Lower lobe of right lung (tissue), 2 donors: ENCODE data around the gene CCDC170. TPM values are rescaled to one million over a fixed set of nuclear protein-coding genes. Genes with fewer than 3 reads are reported as not detected.

ENCODE experiments used
- ATAC-seq, 2 donors: fragments of 200-7000 bp; cut with Tn5 transposase; one replicate each; pipeline ENCODE4 v1.9.1; 2020 to 2022; ENCODE audit warnings: mild to moderate bottlenecking in 2 of 2, moderate library complexity in 2 of 2
- DNase-seq: peaks from one replicate; pipeline ENCODE4 v3.0.0-alpha.2; 2020
- H3K27ac ChIP-seq: fragments of 200-600 bp; one replicate; pipeline ENCODE4 v1.8.0; 2022
- H3K27me3 ChIP-seq: fragments of 200-600 bp; one replicate; pipeline ENCODE4 v1.8.0; 2022; ENCODE audit warnings: low read depth
- H3K36me3 ChIP-seq: fragments of 200-600 bp; one replicate; pipeline ENCODE4 v1.8.0; 2022; ENCODE audit warnings: mild to moderate bottlenecking
- H3K4me1 ChIP-seq: fragments of 200-600 bp; one replicate; pipeline ENCODE4 v1.8.0; 2022
- H3K4me3 ChIP-seq: fragments of 200-600 bp; one replicate; pipeline ENCODE4 v1.8.0; 2022; ENCODE audit warnings: mild to moderate bottlenecking
- H3K9me3 ChIP-seq: fragments of 200-600 bp; one replicate; pipeline ENCODE4 v1.8.0; 2022
- intact Hi-C: fragments of 100-400 bp; cut with DNase I; formaldehyde crosslinking; loops from one replicate; pipeline ENCODE4 v1.11.0; 2022
- total RNA-seq: library from RNA; stranded (reverse); fragmentation: NEBNext Ultra II Directional; extraction: Animal tissue kit (Norgen Biotek cat#: 25700); gene quantifications from one replicate; pipeline ENCODE4 v1.2.1, GENCODE V29; 2021
- TF ChIP-seq, protein P1 (sequence below): fragments of 200-600 bp; IDR thresholded peaks from one replicate; pipeline ENCODE4 v1.8.0; 2022; ENCODE audit warnings: antibody characterized with exemption, mild to moderate bottlenecking
- donor health status: DM: no; HTN: yes; CAD: no; lungs with severe emphysema.

Gene CCDC170
- total RNA-seq, 1 donor from 2014 or later, result 5.4 TPM

DNA sequence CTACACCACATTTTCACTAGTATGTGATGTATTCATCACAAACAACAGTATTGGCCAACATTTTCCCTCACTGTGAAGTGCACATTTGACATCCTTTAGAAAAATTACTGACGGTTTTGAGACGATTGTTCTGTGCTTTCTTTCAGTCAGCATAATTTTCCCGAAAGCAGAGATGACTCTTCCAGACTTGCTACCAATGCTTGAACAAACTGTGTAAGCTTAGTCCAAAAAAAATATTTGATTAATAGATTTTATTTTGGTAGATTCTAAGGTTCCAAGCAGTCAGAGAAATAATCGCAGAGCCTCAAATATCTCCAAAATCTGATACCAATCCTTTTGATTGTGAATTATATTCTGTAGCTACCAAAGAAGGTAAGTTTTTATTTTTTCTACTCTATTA lies 162.6 kb downstream of the CCDC170 start:
- DNase-seq (no peak), ATAC-seq (no peak)

DNA sequence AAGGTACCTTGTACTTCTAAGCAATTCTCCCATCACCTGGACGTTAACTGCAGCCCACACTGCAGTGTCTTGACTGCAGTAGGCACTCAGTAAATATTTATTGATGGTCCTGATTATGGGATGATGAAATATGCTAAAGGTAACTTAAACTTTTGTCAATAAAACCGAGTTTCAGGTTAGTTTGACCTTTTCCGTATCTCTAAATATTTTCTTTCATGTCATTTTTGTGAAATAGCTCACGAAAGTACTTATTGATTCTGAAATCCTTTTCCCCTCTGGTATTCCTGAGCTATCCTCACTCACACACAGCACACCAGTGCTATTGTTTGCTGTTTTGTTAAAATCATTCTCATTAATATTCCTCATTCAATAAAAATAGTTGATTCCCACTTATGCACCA lies 164.3 kb downstream of the CCDC170 start:
- ATAC-seq (no peak), DNase-seq (no peak)
- no peaks in the 10 kb centered on the region for H3K36me3 ChIP-seq
- H3K4me3 ChIP-seq, result no peak overlapping the region
- H3K4me1 ChIP-seq, result no peaks in the 10 kb centered on the region
- H3K9me3 ChIP-seq, result peaks cover 5% of the 10 kb centered on the region
- intact Hi-C loops, result no loop called here
- no peak overlapping the region for H3K27ac ChIP-seq
- H3K27me3 ChIP-seq, result no peaks in the 10 kb centered on the region
- TF ChIP-seq, protein P1, sequence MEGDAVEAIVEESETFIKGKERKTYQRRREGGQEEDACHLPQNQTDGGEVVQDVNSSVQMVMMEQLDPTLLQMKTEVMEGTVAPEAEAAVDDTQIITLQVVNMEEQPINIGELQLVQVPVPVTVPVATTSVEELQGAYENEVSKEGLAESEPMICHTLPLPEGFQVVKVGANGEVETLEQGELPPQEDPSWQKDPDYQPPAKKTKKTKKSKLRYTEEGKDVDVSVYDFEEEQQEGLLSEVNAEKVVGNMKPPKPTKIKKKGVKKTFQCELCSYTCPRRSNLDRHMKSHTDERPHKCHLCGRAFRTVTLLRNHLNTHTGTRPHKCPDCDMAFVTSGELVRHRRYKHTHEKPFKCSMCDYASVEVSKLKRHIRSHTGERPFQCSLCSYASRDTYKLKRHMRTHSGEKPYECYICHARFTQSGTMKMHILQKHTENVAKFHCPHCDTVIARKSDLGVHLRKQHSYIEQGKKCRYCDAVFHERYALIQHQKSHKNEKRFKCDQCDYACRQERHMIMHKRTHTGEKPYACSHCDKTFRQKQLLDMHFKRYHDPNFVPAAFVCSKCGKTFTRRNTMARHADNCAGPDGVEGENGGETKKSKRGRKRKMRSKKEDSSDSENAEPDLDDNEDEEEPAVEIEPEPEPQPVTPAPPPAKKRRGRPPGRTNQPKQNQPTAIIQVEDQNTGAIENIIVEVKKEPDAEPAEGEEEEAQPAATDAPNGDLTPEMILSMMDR, result no peak

More for the DNA sequence above, 162.6 kb downstream of the CCDC170 start:
- no peaks in the 10 kb centered on the region for H3K36me3 ChIP-seq
- TF ChIP-seq, protein P1, result no peak
- H3K27ac ChIP-seq, result no peak overlapping the region
- no peak overlapping the region for H3K4me3 ChIP-seq
- no peaks in the 10 kb centered on the region for H3K27me3 ChIP-seq
- no peaks in the 10 kb centered on the region for H3K4me1 ChIP-seq
- intact Hi-C loops, result no loop called here
- peaks cover 5% of the 10 kb centered on the region for H3K9me3 ChIP-seq

DNA sequence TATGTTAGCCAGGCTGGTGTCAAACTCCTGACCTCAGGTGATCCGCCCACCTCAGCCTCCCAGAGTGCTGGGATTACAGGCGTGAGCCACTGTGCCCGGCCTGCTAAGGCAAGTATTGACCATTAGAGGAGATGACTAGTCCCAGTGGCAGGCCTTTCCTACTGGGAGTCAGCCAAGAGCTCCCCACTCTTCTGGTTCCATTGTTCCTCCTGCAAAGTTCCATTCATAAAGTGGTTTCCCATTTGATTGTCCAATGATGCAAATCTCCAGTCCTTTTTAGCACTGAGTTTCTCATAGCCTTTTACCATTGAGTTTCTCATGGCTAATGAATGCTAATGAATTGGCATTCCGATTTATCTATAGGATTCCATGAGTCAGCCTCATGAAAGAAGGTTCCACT lies 165.4 kb downstream of the CCDC170 start:
- Histone ChIP-seq H3K4me1 (no peaks in the 10 kb centered on the region), H3K27me3 (no peaks in the 10 kb centered on the region), H3K27ac (no peak overlapping the region), H3K9me3 (peaks cover 5% of the 10 kb centered on the region), H3K36me3 (no peaks in the 10 kb centered on the region), H3K4me3 (no peak overlapping the region)
- intact Hi-C loops, result no loop called here
- TF ChIP-seq, protein P1, result no peak
- ATAC-seq, result no peak
- DNase-seq, result no peak

DNA sequence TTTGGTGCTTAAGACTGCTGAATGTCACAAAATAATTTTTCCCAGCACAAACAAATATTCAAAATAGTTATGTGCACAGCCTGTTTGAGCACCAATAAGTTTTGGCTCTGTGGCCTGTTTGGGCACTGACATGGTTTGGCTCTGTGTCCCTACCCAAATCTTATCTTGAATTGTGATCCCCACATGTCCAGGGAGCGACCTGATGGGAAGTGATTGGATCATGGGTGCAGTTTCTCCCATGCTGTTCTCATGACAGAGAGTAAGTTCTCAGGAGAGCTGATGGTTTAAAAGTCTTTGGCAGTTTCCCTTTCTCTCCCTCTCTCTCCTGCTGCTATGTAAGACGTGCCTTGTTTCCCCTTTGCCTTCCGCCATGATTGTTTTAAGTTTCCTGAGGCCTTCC lies 167.7 kb downstream of the CCDC170 start:
- no peak for ATAC-seq
- intact Hi-C loops, result no loop called here
- Histone ChIP-seq H3K27me3 (no peaks in the 10 kb centered on the region), H3K4me3 (no peak overlapping the region), H3K36me3 (no peaks in the 10 kb centered on the region), H3K9me3 (no peaks in the 10 kb centered on the region), H3K4me1 (no peaks in the 10 kb centered on the region), H3K27ac (no peak overlapping the region)
- DNase-seq, result no peak
- TF ChIP-seq, protein P1, result no peak

DNA sequence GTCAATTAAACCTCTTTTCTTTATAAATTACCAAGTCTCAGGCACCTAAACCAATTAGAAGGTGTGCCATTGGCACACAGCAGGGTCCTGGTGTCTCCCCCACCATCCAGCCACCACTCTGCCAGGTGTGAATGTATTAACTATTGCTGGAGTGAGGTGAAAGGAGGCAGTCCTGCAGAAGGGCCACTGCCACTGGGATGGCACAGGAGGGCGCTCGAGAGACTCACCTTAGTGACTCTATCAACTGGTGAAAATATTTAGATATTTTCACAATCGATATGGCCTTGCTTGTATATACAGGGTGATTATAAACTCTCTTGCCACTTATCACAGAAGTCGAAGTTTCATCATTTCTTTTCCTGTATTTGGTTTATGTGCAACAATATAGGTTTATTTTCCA lies 168.1 kb downstream of the CCDC170 start:
- DNase-seq (no peak), ATAC-seq (no peak)
- no peak overlapping the region for H3K27ac ChIP-seq
- H3K27me3 ChIP-seq, result no peaks in the 10 kb centered on the region
- no peaks in the 10 kb centered on the region for H3K9me3 ChIP-seq
- no peaks in the 10 kb centered on the region for H3K4me1 ChIP-seq
- H3K36me3 ChIP-seq, result no peaks in the 10 kb centered on the region
- no peak overlapping the region for H3K4me3 ChIP-seq
- TF ChIP-seq, protein P1, result no peak
- intact Hi-C loops, result no loop called here

DNA sequence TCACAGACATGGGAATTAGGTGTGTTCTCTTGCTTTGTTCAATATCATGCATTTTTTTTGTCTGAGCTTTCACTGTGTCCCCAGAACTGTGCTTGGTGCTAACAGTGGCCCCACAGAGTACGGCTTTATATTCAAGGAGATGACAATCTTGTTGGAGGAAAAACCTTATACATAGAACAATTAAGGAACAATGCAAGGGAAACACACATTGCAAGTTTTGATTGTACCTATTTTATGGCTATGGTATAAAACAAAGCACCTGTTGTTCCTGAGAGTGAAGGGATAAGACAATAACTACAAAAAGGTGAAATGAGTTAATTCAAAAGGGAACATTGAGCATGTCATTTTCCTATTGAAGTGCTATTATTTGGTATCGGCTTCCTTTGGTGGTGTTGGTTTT lies 169.7 kb downstream of the CCDC170 start:
- no peak for ATAC-seq
- no peaks in the 10 kb centered on the region for H3K9me3 ChIP-seq
- no peaks in the 10 kb centered on the region for H3K36me3 ChIP-seq
- no peak overlapping the region for H3K27ac ChIP-seq
- TF ChIP-seq, protein P1, result no peak
- intact Hi-C loops, result no loop called here
- DNase-seq, result no peak
- no peak overlapping the region for H3K4me3 ChIP-seq
- no peaks in the 10 kb centered on the region for H3K4me1 ChIP-seq
- H3K27me3 ChIP-seq, result no peaks in the 10 kb centered on the region
